GM21526 (cell line): ENCODE data around the gene TMEM259.
"Not testable (repeated sequence)": the region's sequence is repeated elsewhere in the genome, so short reads cannot be mapped to it uniquely, and the experiment has no call there.

Source experiments
- ATAC-seq: cut with Tn5 transposase; IDR thresholded peaks from one replicate; pipeline ENCODE4 v1.9.1; 2021; ENCODE audit warnings: moderate library complexity; ENCODE audit not compliant: unreplicated experiment, low FRiP score

The TMEM259 gene

DNA sequence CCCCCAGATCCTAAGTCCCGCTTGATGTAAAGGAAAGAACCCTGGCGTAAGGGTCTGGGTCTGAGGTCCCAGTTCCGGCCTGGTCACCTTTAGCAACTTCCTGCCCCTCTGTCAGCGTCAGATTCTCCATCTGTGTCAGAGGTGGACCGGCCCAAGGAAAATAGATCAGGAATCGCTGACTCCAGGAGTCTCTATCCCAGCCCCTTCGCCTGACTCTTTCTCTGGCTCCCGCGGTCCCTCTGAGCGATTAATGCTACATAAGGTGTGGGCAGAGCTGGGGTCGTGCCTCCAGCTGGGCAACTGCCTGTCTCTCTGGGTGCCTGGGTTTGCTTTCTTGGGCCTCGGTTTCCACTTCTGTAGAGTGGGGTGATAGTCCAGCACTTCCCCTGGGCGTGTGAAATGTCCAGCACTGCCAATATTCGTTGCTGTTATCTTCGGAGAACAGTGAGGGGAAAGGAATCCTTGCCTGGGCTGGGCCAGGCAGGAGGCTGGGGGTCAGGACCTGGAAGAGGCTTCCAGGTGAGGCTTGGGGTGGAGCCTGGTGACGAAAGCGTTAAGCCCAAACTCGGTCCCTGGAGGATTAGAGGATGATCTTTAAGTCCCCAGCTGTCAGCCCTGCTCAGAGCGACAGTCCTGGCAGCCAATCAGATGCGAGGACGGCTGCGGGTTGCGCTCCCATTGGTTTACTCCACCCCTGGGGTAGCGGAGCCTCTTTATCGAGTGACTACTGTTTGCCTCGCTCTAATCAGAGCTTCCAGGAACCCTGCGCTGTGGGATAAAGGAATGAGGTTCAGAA is 19.8 kb upstream of the TMEM259 start:
- peak; percentile 27 for ATAC-seq

DNA sequence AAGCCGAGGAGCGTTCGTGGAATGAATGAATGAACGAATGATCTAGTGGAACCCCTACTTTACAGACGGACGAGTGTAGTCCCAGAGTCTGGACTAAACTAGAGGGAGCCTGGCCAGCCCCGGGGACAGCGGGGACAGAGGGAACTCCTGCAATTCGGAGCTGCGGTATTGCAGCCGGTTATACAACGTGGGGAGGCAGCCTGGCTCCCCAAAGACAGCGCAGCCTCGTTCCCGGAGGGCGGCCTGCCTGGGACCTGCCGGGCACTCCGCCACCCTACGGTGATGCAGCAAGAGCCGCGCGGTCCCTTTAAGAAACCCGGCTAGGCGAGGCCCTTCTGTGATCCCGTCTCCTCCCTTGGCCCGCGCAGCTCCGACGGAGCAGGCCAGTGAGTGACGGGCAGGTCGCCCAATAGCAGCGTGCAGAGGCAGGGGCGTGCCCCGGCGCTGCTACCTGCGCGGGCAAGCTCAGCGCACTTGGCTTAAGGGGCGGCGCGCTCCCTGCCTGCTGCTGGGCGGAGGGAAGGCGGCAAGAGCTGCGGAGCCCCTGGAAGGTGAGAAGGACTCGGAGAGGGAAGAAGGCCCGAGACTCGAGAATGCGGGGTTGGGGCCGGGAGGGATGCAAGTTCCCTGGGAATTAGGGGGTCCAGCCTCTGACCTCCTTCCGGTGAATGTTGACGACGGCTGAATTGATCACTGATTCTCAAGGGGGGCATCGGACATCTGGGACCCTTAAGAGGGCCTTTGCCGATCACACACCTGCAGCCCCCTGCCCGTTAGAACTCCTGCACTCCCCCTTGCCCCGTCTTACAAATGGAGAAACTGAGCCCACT is 18.9 kb upstream of the TMEM259 start, which contains the start of gene ABCA7:
ABCA7 (plus strand) TSS at position 462 of the 830 bp plus-strand sequence. CDS start 1,255 bp downstream, outside the sequence.
- ATAC-seq, result peak; percentile 68

DNA sequence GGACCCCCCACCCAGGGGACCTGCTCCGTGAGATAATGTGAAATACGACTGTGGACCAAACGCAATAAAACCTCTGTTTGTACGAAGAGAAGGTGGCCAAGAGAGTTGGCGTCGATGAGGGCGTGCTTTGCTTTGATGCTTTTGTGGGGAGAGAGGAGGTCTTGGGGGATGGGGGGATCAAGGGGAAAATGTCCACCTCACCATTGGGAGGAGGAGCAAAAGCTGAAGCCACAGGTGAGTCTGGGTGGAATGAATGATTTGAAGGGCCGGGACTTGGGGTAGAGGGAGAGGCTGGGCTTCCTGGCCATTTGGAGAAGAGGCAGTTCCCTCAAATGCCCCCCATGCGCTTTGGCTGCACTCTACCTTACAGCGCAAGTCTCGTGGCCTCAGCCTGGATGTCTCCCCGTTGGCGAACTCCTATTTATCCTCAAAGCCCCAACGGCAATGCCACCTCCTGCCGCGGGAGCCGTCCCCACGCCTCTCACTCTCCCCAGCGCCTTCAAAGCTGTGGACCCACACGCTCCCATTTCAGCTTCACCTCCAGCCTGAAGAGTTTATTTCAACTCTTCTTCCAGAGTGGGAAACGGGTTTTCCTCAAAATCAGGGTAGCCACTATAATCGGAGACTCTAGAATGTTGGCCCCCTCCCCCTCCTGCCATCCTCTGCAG is 18.2 kb upstream of the TMEM259 start:
- ATAC-seq, result no peak

DNA sequence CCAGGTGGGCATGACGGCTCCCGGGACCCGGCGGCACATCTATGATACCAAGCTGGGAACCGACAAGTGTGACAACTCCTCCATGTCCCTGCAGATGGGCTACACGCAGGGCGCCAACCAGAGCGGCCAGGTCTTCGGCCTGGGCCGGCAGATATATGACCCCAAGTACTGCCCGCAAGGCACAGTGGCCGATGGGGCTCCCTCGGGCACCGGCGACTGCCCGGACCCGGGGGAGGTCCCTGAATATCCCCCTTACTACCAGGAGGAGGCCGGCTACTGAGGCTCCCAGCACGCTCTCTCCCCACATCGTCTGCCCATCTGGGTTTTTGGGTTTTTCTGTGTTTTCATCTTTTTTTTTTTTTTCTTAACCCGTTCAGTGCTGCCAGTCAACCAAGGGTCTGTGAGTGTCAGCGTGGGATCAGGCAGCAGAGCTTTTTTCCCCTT is 16.7 kb upstream of the TMEM259 start:
- ATAC-seq, result no peak

DNA sequence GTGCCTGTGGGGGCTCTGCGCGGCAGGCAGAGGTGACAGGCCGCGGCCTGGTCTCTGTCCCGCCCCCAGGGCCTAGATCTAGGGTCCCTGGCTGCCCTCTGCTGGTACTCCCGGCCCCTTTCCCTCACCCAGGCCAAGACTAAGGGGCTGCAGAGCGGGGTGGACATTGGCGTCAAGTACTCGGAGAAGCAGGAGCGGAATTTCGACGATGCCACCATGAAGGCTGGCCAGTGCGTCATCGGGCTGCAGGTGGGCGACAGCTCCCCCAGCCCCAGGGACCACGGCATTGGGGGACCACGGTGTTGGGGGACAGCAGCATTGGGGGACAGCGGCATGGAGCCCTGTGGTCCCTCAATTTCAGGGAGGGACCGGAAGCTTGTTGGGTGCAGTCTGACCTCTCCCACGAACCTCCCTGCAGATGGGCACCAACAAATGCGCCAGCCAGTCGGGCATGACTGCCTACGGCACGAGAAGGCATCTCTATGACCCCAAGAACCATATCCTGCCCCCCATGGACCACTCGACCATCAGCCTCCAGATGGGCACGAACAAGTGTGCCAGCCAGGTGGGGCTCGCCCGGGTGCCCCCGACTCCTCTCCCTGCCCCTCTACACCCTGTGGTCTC is 15.2 kb upstream of the TMEM259 start:
- no peak for ATAC-seq

DNA sequence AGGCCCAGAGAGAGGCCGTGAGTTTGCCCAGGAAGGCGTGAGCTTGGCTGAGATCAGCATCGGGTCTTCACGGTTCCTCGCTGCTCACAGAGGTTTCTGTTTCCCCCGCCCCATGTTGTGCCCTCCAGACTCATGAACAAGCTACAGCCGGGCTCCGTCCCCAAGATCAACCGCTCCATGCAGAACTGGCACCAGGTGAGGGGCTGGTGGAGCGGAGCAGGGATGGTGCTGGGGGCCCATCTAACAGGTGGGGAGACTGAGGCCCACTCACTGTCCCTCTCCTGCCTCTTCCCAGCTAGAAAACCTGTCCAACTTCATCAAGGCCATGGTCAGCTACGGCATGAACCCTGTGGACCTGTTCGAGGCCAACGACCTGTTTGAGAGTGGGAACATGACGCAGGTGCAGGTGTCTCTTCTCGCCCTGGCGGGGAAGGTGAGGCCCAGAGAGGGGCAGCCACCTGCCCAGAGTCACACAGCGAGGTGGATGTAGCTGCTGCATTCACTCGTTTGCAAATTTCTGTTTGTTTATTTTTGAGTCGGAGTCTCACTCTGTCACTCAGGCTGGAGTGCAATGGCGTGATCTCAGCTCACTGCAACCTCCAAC is 11.4 kb upstream of the TMEM259 start:
- ATAC-seq, result no peak

DNA sequence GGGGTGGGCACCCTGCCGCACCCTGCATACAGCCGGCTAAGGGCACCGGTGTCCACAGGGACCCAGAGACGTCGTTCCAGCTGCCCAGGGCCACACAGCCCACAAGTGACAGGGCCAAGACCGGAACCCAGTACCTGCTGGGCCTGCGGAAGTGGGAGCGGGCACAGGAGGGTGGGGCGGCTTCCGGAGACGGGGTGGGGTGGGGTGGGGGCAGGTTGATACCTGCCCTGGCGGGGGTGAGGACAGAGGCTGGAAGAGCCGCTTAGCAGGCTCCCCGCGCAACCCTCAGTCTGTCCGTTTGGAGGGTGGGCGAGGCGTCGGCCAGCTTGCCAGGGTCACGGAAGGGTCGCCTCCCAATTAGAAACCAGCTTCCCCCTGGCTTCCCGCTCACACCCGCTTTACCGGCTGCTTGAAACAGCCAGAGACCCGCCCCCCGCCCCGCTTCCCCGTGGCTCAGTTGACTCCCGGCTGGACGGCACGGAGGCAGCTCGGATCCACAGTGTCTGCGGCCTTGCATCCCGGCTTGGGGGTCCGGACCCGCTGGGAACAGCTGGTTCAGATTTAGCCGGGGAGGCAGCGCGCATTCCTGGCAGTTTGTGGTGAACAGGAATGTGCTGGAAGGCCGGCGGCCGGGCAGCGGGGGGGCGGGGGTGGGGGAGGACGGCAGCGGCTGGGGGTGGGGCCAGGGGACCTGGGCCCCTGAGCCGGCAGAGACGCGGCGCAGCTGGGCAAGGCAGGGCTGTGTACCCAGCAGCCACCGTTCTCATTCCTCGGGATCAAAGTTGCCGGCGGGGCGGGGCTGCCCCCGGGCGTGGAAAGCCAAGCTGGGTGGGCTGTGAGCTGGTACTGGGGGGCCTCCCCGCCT is 7.4 kb upstream of the TMEM259 start:
- no peak for ATAC-seq

DNA sequence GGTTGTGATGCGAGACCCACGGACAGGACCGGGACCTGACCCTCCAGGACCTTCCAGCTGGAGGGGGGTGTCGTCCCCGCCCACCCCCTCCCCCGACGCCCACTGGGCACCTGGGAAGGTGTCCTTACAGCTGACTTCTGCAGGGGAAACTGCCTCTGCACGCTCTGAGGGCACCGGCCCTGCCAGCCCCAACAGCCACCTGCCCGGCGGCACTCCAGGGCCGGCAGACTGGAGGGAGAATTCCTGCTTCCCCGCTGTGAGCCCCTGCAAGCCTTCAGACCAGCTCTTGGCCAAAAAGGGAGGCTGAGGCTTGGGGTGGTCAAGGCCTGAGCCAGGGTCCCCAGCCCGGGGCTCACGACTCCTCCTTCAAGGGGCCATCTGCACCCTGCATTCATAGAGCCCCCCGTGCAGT is 6.7 kb upstream of the TMEM259 start:
- no peak for ATAC-seq

DNA sequence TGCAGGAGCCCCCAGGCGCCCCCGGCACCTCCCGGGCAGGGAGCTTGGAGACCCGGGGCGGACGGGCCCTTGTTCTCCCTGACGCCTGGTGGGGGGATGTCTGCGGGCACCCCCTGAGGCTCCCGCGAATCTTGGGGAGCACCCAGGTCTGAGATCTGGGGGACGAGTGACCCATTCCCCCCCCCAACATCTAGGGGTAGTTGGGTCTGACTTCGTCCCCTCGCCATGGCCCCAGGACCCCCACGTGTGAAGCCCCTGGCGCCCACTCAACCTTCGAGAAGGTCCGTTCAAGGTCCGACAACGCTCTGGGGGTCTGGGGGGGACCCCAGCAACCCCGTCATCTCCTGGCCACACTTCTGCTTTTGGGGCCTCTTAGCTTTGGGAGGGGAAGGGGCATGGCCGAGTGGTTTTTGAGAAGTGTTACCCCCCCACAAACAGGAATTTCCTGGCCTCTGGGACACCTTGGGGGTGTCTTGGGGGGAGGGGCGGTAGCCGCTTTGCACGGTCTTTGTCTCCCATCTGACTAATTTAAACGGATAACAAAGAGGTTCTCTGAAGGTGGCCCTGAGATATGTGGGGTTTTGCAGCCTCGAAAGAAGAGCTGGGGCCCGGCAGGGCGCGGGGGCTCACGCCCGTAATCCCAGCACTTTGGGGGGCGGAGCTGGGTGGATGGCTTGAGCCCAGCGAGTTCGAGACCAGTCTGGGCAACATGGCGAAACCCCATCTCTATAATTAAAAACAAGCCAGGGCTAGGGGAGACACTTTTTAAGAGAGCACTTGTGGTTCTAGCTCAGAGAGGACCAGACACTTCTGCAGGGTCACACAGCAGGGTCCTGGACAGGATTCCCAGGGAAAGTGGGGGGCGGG is 6.1 kb upstream of the TMEM259 start:
- no peak for ATAC-seq

DNA sequence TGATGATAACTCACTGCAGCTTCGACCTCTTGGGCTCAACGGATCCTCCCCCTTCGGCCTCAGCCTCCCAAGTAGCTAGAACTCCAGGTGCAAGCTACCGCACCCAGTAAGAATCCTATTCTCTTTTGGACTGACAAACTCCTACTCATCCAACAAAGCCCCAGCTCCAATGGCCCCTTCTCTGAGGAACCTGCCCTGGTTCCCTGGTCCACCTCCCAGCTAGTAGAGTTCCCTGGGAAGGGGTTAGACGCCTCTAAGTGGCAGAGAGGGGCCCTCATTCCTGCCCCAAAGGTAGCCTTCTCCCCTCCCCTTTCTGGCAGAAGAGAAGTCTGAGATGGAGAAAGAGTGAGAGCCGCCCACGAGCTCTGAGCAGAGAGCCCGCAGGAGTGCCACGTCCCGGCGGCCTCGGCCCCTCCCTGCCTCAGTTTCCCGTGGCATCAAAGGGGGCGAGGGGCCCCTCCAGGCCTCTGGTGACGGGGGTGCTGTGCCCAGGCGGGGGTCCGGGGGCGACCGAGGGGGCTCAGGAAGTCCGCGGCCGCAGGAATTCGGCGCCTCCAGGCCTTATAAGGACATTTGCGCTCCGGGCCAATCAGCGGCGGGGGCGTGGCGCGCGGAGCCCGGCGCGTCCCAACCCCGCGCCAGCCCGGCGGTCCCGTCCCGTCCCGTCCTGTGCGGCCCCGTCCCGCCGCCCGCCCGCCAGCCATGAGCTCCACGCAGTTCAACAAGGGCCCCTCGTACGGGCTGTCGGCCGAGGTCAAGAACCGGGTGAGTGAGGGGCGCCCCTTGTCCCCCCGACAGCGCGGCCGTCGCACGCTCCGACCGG is 5.2 kb upstream of the TMEM259 start, which contains the start of gene CNN2:
CNN2 (plus strand) TSS at position 649 of the 823 bp plus-strand sequence; CDS start at position 703, 54 bp downstream.
- ATAC-seq, result peak; percentile 35

DNA sequence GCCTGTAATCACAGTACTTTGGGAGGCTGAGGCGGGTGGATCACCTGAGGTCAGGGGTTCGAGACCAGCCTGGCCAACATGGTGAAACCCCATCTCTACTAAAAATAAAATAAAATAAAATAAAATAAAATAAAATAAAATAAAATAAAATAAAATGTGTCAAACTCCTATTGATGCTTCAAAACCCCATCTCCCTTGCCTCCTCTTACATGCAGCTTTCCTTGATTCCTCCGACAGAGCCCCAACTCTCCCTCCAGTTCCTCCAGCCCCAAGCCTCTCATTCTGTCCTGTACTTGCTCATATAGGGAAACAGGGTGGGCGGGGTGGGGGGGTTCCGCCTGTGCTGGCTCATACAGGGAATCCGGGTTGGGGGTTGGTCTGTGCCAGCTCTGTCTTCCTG is 4.2 kb upstream of the TMEM259 start:
- not testable (repeated sequence) for ATAC-seq

DNA sequence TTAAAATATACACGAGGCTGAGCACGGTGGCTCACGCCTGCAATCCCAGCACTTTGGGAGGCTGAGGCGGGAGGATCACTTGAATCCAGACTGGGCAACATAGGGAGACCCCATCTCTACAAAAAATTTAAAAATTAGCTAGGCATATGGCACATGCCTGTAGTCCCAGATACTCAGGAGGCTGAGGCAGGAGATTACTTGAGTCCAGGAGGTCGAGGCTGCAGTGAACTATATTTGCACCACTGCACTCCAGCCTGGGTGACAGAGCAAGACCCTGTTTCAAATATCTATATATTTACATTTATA is 2.9 kb upstream of the TMEM259 start:
- ATAC-seq, result not testable (repeated sequence)

DNA sequence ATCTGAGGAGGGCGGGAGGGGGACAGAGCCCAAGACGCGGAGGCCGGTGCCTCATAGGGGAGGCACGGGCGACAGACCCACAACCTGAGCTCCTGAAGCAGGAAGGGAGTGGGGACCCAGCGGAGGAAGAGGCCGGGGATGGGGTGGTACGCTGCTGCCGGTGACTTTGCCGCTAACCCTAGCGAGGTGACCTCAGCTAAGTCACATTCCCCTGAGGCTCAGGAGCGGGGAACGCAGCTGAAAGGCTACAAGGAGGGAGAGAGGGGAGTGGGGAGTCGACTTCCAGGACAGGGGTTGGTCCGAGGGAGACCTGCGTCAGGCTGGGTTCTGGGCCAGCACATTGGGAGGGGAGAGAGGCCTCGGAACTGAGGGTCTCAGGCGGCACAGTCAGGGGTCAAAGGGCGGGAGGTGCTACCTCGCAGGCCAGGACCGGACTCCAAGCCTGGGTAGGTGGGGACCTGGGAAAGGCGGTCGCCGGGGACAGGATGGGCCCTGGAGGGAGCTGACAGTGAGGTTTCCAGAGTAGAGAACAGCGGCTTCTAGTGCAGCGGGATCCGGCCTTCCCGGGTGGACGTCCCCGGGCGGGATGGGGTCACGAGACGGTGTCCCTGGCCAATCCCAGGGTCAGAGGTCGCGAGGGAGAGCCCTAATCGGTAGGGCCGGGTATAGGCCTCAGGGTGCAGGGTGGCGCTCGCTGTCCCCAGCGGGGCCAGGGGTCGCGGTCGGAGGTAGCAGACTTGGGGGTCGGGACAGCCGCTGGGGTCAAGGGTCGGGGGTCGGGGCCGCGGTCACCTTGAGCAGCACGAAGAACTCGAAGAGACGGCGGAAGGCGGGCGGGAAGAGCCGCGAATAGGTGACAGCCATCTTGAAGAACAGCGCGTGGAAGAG is 699 bp downstream of the TMEM259 start:
- ATAC-seq, result no peak

DNA sequence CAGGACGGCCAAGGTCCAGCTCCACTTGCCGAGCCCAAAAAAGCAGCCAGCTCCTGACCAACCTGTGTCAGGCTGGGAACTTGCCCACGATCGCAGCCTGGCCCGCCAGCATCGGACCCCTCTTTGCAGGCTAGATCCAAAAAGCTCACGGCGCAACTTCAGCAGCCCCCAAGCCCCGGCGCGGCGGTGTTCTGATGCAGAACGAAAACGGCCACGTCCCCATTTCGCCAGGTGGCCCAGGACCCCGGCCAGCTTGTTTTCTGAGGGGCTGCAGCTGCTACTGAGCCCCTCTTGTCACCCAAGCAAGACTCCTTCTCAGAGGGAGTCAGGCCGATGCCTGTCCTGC is 1.3 kb downstream of the TMEM259 start:
- no peak for ATAC-seq

DNA sequence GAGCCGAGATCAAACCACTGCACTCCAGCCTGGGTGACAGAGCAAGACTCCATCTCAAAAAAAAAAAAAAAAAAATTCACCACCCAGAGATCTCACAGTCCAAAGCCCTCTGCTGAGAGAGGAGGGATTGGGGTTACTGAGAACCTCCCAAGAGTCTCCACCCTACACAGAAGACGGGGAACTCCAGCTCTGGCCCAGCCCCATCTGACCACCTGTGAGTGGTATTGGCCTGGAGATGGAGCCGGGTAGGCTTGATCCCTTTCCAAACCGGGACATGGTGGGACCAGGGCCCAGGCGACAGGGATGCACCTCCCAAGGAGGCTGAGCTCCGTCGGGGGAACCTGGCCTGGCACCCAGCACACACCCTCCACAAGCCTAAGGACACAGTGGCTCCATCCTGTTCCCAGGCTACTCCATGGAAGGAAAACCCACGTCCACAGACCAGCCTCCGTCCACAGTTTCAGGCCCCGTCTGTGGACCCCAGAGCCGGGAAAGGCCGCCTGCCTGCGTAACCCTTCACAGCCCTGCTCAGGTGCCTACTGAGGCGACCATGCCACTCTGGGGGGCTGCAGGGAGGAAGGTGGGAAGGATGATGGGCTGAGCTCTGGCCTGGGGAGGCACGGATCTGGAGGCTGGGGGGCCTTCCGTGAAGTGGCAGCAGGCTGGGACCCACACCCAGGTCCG is 1.8 kb downstream of the TMEM259 start:
- no peak for ATAC-seq

DNA sequence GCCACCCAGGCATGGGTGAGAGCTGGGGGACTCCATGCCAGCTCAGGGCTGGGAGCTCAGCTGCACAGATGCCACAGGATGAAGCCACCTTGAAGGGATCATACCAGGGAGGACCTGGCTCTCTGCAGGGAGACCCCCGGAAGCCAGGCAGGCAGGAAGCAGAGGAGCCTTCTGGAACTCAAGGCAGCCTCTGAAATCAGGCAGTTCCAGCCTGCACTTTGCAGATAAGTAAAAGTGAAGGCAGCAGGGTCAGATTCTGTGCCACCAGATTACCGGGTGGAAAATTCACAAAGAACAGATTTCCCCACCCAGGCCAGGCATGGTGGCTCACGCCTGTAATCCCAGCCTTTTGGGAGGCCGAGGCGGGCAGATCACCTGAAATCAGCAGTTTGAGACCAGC is 2.5 kb downstream of the TMEM259 start:
- no peak for ATAC-seq
